NCI-H187 (cell line): ENCODE measurements around the gene TEX54.
"Not testable (repeated sequence)": the region's sequence is repeated elsewhere in the genome, so short reads cannot be mapped to it uniquely, and the experiment has no call there.

Source experiments
- DNase-seq, 2 experiments: peaks; one replicate each; lab custom pipeline; 2025; lab: John Stamatoyannopoulos, UW

TEX54 gene

DNA sequence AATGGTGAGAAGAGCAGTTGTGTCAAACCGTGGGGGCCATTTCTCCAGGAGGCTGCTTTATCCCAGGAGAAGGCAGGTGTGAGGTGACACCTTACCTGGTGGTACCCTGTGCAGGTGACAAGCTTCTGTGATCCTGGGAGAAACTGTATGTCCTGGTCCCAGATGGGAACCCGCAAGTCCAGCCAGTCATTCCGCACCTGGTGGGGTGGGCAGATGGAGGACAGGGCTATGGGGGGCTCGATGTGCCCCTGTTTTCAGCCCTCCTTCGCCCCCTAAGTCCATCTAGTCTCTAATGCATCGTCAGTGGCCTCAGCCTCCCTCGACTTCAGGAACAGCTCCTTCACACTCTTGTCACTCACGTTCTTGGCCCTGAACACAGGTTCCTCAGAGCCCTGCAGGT, 2.7 kb upstream of the TEX54 start:
- DNase-seq: no peak

DNA sequence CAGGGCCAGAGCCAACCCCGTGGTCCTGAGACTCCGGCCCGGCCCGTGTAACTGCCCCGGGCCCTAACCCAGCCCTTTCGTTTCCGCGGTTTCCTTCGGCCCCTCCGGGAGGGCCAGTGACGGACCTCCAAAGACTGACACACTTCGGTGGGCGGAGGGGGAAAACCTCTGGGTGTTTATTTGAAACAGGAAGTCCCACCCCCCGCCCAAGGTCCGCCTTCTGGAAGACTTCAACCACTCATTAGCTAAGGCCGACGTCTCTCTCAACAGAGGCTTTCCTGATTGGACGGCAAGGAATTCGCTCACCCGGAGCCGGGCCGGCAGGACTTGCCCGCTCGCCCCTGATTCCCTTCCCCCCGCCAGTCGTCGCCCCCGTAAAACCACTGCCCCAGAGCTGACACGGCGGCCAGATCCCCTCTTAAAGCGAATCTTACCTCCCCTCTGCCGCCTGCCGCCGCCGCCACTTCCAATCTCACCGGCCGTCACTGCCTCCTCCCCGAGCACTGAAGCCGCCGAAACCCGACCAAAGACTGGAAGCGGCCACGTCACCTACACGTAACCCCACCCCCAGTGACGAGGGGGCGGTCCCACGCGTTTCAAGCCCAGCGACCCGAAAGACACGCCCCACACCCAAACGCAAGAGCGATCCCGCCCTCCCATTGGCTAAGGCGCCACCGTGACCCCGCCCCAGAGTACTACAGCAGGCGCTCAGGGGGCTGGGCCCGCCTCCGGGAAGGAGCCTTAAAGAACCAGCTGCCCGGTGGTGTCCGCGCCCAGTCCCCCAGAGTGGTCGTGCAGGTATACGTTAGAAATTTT, 913 bp downstream of the TEX54 start, which contains the start of gene STX5:
STX5 (minus strand) TSS at position 532 of the 816 bp plus-strand sequence. CDS start 808 bp downstream, outside the sequence.
- DNase-seq: peak; percentile 95 to 98

DNA sequence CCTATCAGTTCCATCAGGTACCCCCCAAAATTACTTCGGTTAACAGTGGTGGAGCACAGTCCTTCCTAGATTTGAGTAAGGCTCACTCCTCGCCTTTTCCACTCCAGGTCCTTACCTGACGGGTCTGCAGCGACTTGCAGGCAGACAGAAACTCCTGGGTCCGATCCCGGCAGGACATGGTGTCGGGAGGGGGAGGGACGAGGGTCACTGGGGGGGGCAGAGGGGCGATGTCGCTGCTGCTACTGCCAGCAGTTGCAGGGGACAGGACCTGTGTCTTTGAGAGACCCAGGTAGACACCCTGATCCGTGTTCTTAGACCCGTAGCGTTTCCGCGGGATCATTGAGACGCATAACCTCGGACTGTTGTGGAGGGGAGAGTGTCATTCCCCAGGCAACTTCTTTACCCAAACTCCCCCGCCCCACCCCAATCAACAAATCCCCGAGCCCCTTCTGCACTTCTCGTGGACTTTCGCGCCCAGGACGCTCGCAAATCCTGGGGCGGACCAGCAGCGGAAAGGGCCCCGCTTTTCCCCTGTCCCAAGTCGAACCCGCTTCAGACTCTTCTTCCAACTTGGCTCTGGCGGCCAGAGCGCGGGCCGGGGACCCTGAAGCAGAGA, 1.6 kb downstream of the TEX54 start:
- DNase-seq: no peak

DNA sequence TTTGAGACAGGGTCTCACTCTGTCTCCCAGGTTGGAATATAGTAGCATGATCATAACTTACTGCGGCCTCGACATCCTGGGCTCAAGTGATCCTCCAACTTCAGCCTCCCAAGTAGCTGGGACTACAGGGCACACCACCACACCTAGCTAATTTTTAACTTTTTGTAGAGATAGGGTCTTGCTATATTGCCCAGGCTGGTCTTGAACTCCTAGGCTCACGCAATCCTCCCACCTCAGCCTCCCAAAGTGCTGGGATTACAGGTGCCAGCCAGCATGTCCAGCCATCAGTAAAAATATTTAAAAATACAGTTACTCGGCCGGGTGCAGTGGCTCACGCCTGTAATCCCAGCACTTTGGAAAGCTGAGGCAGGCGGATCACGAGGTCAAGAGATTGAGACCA, 4.5 kb downstream of the TEX54 start:
- DNase-seq: not testable (repeated sequence)

DNA sequence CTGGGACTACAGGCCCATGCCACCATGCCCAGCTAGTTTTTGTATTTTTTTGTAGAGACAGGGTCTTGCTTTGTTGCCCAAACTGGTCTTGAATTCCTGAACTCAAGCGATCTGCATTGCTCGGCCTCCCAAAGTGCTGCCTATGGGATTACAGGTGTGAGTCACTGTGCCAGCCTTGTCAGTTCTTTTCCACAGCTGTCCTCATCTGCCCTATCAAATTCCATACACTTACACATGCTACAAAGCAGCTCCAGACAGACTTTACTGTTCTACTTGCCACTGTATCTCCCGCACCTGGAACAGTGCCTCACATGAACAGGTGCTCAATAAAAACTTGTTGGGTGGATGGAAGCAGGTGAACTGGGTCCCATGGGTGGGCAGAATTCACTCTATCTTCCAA, 9.0 kb downstream of the TEX54 start:
- no peak for DNase-seq

DNA sequence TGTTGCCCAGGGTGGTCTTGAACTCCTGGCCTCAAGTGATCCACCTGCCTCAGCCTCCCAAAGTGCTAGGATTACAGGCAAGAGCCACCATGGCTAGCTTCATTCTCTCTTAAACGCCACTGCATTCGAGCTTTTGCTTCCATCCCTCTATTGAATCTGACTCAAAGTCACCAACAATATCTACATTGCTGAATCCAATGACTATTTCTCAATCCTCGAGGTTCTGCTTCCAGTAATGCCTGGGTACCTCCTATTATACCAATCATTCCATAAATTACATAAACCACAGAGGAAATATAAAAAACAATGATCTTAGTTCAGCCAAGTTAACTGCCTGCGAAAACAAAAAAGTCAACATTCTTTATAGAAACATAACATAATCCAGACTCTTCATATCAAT, 15.5 kb downstream of the TEX54 start:
- DNase-seq: no peak

DNA sequence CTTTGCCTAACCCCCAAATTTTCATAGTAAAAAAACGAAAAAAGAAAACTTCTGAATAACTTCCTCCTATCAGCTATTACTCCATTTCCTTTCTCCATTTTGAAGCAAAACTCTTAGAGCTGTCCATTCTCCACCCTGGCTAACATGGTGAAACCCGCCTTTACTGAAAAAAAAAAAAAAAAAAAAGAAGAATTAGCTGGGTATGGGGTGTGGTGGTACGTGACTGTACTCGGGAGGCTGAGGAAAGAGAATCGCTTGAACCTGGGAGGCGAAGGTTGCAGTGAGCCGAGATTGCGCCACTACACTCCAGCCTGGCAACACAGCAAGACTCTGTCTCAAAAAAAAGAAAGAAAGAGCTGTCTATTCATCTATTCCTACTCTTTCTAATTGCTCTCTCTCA, 16.1 kb downstream of the TEX54 start:
- DNase-seq: no peak

DNA sequence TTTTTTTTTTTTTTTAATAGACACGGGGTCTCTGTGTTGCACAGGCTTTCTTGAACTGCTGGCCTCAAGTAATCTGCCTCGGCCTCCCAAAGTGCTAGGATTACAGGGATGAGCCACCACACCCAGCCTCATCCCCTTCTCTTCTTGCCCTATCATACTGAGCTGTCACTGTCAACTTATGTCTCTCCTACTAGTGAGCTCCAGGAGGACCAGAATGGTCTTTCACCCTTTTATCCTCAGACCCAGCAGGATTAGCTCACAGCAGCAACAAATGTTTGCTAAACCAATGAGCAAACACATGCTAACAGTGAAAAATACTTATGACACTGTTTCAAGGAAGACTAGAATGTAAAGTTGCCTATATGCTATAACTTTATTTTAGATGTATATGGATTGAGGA, 21.0 kb downstream of the TEX54 start:
- no peak for DNase-seq

DNA sequence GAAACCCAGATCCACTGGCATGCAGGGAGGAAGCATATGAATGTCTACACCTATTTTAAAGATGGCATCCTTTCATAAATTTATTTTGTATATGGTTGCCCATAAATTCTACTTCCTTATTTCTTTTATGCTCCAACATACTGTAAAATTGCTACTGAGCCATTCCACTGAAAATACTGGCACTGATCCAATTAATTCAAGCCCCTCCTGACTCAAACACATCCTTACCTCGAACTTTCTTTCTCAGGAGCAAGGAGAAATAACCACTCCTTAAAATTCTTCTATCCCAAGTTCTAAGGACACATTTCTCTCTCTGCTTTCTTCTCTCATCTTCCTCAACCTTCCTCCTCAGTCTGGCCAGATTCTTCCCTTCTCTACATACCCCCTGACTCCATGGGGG, 21.9 kb downstream of the TEX54 start:
- no peak for DNase-seq

DNA sequence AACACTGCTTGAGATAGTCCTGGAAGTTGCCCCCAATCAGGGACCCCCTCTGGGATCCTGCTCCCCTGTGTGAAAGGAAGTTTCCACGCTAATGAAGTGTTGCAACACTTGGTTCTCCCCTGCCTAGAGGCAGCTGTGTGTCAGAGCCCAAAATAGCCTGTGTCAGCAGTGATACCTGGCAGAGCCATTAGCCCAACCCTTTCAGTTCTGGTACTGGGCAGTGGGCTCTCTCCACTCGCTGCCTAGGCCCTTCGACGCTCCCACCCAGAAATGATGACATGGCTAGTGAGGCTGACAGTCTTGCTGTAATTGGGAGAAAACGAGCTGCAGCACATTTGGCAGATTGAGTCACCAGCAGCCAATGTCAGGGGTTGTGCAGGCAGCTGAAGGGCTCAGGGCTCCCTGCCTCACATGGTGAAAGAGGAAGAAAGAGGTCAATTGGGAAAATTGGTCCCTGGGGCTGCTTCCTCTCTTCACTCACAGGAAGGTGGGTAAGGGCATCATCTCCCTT, 26.0 kb downstream of the TEX54 start:
- no peak for DNase-seq

DNA sequence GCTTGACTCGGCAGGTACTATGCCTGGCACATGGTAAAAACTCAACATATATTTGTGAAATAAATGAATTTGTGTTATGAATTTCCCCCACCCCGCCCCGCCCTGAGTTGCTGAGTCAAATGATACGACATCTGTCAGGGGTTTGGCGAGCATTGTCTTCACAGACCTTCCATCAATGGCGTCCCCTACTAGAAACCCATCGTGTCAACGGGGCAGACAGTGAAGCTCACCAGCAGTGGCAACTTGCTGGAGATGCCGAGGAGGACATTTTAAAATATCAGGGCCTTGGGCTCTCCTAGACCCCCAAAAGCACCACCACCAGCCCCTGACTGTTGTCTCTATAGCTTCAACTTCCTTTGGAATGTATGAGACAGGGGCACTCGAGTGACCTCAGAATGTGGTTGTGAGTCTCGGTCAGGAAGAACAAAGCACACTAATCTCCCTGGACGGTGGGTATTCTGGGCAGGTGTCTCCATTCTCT, 26.6 kb downstream of the TEX54 start:
- DNase-seq: no peak

DNA sequence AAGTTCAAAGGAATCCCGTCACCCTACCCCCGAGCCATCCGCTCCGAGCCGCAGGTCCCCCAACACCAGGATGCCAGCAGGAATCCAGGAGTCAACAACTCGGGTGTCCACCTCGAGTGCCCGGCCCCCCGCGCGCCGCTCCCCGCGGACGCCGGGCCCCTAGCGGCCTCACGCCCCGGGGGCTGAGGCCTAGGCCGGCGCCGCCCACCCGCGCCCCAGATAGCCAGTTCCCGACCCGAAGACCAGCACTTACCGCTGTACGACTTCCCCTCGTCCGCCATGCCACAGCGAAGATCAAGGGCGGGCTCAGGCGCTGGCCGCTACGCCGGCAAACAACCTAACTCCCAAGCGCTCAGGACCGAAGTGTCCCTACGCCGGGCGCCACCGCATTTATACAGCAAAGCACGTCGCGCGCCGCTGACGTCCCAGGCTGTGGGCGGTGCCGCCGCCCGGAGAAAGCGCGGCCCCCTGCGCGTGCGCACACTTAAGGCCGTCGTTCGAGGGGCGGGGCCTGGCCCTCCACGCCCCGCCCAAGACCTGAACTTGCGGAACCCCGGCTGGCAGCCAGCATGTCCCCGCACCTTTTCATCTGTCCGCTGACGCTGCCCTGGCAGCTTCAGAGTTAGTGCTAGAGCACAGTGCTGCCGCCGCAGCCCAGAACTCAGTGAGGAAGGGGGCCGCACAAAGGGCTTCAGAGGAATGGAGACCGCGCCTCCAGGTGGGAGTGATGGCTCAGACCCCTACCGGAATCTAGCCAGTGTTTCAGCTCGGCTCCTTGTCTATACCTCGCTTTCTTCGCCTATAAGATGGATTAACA, 27.4 kb downstream of the TEX54 start, which contains the start of gene NXF1:
NXF1 (minus strand) TSS at position 365 of the 817 bp plus-strand sequence; CDS start at position 281, 84 bp downstream.
- peak; percentile 87 to 90 for DNase-seq

DNA sequence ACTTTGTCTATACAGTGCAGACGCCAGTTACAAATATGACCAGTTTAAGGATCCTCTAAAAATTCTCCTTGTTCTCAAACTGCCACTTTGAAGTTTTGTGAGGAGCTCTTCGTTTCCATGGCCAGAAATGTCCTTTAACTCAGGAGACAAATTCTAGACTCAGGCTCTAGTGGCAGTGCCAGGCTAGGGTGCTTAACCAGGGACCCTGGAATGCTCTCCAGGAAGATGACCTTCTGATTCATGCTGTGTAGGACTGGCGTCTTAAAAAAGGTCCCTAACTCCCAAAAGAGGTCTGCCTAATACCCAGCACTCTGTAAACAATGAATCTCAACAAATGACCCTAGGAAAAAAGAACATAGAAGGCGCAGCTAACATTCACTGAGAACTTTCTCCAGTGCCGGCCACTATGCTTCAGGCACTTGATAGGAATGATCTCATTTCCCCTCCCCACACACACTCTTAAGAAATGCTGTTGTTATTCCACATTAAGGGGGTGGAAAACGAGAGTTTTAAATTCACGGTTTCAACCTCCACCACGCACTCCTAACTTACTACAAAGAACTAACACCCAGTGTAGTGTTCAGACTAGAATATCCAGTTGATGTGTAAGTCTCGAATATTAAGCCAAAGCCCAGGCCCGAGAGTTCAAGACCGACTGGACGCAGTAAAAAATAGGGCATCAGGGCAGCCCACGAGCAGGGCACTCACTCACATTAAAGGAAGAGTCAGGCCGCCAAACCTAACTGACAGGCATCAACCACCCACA, 28.1 kb downstream of the TEX54 start:
- no peak for DNase-seq

DNA sequence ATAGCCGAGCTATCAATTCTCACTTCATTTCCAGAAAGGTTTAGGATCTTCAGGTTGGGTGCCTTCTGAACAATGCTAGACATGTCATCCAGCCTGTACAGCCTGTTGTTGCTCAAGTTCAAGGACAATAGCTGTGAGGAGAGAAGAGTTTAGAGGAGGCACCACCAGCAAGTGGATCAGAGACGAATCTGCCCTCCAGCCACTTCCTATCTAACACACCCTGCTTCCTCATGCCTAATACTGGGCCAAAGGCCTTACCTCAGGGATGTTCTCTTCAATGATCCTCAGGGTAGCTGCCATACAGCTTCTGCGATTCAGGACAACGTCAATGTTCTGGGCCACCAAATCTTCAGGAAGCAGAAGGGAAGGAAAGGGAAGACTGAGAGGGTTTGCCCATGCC, 31.6 kb downstream of the TEX54 start:
- DNase-seq: no peak

DNA sequence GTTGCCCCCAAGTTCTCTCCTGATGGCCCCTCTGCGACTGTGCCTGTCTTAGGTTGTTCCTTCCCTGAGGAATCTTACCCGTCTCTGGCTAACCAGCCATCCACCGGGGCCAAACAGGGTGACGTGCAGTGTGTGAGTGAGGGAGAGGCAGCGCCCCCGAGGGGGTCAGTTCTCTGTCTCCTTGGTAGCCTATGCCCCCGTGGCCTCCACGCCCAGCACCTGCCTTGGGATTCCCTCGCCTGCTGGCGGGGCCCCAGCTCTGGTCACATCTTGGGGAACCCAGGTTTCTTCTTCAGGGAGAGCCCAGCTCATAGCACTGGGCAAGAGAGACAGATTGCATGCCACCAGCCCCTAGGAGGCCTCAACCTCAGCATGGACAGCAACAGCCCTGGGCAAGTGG, 33.2 kb downstream of the TEX54 start:
- no peak for DNase-seq

DNA sequence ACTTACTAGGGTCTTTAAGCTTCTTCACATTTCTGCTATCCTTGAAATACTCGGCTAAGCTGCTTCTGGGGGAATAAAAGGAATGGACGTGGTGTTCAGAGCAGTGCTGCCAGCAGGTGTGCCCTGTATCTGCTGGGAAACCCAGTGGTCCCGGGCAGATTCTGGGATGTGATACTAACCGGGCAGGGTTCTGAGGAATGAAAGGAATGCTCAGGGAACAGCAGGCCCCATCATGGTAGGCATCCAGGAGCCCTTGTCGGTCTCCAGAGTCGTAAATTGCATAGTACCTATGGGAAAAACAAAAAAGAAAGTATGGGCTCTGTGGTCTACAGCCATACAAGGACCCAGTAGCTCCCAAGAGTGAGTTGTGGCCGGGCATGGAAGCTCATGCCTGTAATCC, 36.4 kb downstream of the TEX54 start:
- DNase-seq: no peak

DNA sequence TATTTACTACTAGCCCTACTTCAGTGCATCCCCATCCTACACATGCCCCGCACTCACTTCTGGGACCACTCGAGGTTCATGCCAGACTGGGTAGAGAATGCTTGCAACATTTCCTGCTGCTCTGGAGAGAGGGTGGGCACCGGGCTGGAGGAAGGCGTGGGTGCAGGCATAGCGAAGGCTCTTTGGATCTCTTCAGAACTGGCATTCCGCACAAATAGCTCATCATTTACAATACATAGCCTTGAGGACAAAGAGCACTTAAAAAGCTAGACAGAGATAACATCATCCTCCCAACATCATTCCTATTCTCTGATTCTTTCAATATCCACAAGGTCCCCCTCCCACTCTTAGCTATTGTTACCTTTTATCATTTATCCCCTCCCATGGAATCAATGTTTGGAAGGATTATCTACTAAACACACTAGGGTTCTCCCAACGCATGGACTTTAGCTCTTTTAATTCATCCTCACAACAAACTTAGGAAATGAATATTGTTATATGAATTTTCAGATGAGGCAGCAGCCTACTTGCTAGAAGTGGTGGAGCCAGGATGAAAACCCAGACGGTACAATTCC, 38.4 kb downstream of the TEX54 start:
- no peak for DNase-seq

DNA sequence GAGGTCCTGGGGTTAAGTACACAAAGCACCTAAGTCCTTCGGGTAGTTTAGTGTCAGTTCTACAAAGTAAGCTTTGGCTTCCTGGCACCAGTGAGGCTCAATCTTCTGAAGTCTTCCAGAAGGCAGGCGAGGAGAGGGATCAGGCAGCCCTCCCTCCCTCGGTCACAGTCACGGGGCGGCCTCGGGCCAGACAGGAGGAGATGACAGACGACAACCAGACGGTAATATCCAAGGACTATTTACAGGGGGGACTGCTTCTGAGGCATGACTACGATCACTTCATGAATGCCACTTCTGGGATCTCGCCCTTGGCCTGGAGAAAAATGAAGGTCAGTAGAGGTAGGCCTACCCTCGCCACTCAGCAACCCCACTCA, 40.5 kb downstream of the TEX54 start:
- DNase-seq: no peak

DNA sequence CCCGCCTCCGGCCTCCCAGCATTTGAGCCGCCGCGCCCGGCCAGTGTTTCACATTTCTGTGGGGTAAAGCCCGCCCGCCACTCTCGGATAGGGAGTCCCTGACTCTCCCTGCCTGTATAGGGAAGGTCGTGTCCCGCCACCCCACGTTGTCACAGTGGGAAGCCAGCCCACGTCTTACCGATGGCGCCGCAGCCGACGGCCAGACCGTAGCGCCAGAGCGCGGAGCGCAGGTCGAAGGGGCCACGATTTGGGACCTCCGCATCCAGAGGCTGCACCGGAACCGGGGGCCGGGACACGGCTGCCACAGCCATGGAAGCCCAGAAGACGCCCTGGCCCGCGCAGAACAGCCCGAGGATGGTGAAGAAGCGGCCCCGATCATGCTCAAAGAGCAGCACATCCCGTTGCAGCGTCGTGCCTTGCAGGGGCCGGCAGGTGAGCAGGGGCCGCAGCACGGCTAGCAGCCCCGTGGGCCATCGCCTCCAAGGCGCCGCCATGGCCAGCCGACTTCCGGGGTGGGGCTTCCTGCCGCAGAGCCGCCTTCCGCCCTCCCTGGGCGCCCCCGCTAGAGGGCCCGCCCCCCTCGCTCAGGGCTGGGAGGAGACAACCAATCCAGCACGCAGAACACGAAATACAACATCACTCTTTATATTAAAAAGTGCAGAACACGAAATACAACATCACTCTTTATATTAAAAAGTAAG, 41.0 kb downstream of the TEX54 start, which contains the start of gene TMEM223:
TMEM223 (minus strand) TSS at position 506 of the 701 bp plus-strand sequence; CDS start at position 494, 12 bp downstream.
- peak; percentile 28 to 74 for DNase-seq

DNA sequence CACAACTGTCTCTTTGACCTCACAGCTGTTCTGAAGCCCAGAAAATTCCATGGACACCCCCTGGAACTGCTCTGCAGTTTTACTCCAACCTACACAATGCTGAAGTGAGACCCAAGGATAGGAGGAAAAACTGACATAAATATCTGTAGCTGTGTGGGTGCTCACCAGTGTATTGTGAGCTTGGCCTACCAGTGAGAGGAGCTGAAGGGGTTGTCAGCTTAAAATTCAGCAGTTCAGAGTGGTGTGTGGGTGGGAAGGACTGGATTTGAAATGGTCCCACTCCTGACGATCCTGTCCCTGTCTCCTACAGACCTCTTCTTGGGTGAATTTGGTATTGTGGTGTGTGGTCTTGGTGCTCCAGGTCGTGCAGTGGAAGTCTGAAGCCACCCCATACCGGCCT, 43.1 kb downstream of the TEX54 start:
- no peak for DNase-seq
